ENCODE results near the gene DGKK.

The DGKK gene

DNA sequence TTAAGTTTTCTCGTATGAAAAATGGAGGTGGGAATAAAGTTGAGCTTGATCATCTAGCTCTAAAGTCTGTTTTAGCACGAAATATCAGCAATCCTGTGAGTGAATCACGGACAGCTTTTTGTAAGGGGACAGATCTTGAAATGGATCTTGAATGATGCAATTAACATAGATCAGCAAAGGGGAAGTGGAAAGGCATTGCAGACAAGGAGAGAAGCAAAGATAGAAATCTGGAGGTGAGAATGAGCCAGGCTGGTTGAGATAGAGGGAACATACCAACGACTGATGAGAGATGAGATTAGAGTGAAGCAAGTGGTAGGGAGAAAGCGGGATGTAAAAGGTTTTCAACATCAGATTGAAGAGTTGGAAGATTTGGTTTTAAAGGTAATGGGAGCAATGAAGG is 4.6 kb upstream of the DGKK start:
- DNase-seq, result no peak
- Histone ChIP-seq H3K27ac (ENCODE audit: insufficient read depth in 1 of 2, low read depth in 1 of 2, low read length in 2 of 2, poor library complexity in 1 of 2, severe bottlenecking in 2 of 2) (no peak overlapping the region), H3K36me3 (ENCODE audit: control insufficient read depth in 4 of 4, insufficient read depth in 4 of 4, low read length in 3 of 4) (no peaks in the 10 kb centered on the region), H3K4me1 (ENCODE audit: control extremely low read depth in 1 of 4, control insufficient read depth in 4 of 4, insufficient read depth in 4 of 4, low read length in 3 of 4) (peaks cover 0 to 10% (median 4%) of the 10 kb centered on the region in 4 experiments), H3K27me3 (replicated peaks in 2 of 5; ENCODE audit: control insufficient read depth in 4 of 5, insufficient read depth in 5 of 5, low read length in 4 of 5) (peaks cover 4 to 54% (median 16%) of the 10 kb centered on the region in 5 experiments), H3K9me3 (ENCODE audit: control extremely low read depth in 1 of 5, control insufficient read depth in 4 of 5, insufficient read depth in 2 of 5, low read depth in 1 of 5, low read length in 4 of 5) (peaks cover 0 to 4% (median 0%) of the 10 kb centered on the region in 5 experiments), H3K4me3 (ENCODE audit: control insufficient read depth in 1 of 7, extremely low read depth in 1 of 7, insufficient read depth in 4 of 7, low read depth in 2 of 7, low read length in 6 of 7) (no peak overlapping the region)
- CTCF ChIA-PET, result no interaction called here
- POLR2A ChIA-PET, result no interaction called here
- WGBS (ENCODE audit: insufficient coverage), result 35% methylated on average over 4 of the region's 5 CpGs

DNA sequence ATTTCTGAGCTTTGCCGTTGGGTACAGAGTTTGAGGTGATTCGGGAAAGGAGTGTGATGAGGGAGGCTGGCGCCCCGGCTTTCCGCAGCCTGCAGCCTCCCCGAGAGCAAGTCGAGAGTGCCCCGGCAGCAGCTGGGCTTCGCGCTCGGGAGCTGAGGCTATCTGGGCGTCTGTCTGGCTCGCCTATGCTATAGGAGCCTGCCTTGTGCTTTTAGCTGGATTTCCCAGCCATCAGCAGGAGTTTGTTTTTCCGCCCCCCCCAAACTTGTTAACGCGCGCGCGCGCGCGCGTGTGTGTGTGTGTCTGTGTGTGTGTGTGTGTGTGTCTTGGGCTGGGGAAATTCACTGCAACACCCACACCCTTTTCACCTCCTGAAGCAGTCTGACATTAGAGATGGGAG is 765 bp upstream of the DGKK start:
- peak in 1 of 3 donors; percentile 8 for DNase-seq
- 57% methylated on average over 7 of the region's 23 CpGs for WGBS (ENCODE audit: insufficient coverage)
- Histone ChIP-seq H3K4me1 (ENCODE audit: control extremely low read depth in 1 of 4, control insufficient read depth in 4 of 4, insufficient read depth in 4 of 4, low read length in 3 of 4) (peaks cover 0 to 15% (median 7%) of the 10 kb centered on the region in 4 experiments), H3K27me3 (replicated peaks in 2 of 5; ENCODE audit: control insufficient read depth in 4 of 5, insufficient read depth in 5 of 5, low read length in 4 of 5) (peaks cover 13 to 88% (median 35%) of the 10 kb centered on the region in 5 experiments), H3K27ac (ENCODE audit: insufficient read depth in 1 of 2, low read depth in 1 of 2, low read length in 2 of 2, poor library complexity in 1 of 2, severe bottlenecking in 2 of 2) (no peak overlapping the region), H3K36me3 (ENCODE audit: control insufficient read depth in 4 of 4, insufficient read depth in 4 of 4, low read length in 3 of 4) (no peaks in the 10 kb centered on the region), H3K4me3 (ENCODE audit: control insufficient read depth in 1 of 7, extremely low read depth in 1 of 7, insufficient read depth in 4 of 7, low read depth in 2 of 7, low read length in 6 of 7) (peak overlapping the region in 1 of 7 experiments; percentile 23), H3K9me3 (ENCODE audit: control extremely low read depth in 1 of 5, control insufficient read depth in 4 of 5, insufficient read depth in 2 of 5, low read depth in 1 of 5, low read length in 4 of 5) (peaks cover 0 to 11% (median 0%) of the 10 kb centered on the region in 5 experiments)
- POLR2A ChIA-PET, result no interaction called here
- CTCF ChIA-PET, result no interaction called here

DNA sequence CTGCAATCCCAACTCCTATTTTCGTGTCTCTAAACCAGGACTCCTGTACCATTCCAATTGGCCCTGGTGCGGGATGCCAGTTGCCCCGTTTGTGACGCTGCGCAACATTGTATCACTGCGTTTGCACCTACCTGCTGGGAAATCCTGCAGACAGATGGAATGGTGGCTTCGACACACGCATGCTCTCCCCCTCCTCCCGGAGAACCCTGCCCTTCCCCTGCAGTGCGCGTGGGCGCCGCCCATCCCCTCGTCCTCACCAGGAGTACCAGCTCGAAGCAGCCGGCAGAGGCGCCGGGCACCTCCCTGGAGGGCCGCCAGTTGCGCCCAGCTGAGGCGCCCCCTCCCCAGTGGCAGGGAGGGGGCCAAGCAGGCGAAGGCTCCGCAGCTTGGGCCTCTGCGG is 1.4 kb downstream of the DGKK start:
- peak in 2 of 3 donors; percentile 7 to 23 for DNase-seq
- CTCF ChIA-PET, result no interaction called here
- WGBS (ENCODE audit: insufficient coverage), result 38% methylated on average over 20 of the region's 24 CpGs

DNA sequence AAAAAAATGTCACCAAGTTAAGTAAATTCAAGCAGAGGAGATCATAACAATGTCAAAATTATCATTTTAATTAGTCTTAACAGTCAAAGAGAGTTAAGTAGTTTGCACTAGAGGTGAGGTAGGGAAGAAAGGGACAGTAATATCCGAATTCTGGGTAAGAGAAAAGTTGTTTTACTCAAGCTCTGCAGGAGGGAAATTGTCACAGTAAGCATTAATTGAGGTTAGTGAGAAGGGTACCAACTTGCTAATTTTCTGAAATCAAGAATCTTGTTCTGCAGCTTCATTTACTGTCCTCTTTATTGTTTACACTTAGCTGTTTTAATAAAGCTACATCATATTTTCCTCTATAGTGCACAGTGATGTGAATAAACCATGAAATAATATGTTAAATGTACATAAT is 11.0 kb downstream of the DGKK start:
- no peak overlapping the region for H3K27ac ChIP-seq (ENCODE audit: insufficient read depth in 1 of 2, low read depth in 1 of 2, low read length in 2 of 2, poor library complexity in 1 of 2, severe bottlenecking in 2 of 2)
- no peaks in the 10 kb centered on the region for H3K4me1 ChIP-seq (ENCODE audit: control extremely low read depth in 1 of 4, control insufficient read depth in 4 of 4, insufficient read depth in 4 of 4, low read length in 3 of 4)
- POLR2A ChIA-PET, result no interaction called here
- no peaks in the 10 kb centered on the region for H3K9me3 ChIP-seq (ENCODE audit: control extremely low read depth in 1 of 5, control insufficient read depth in 4 of 5, insufficient read depth in 2 of 5, low read depth in 1 of 5, low read length in 4 of 5)
- H3K4me3 ChIP-seq (ENCODE audit: control insufficient read depth in 1 of 7, extremely low read depth in 1 of 7, insufficient read depth in 4 of 7, low read depth in 2 of 7, low read length in 6 of 7), result no peak overlapping the region
- DNase-seq, result no peak
- CTCF ChIA-PET, result interaction anchor here (1.0 to 1.7 kb wide), 2 partner anchors 8 to 14 kb away, joined by 3 to 4 read pairs; no protein-coding TSS in a partner anchor
- no peaks in the 10 kb centered on the region for H3K36me3 ChIP-seq (ENCODE audit: control insufficient read depth in 4 of 4, insufficient read depth in 4 of 4, low read length in 3 of 4)
- H3K27me3 ChIP-seq (replicated peaks in 2 of 5; ENCODE audit: control insufficient read depth in 4 of 5, insufficient read depth in 5 of 5, low read length in 4 of 5), result peaks cover 0 to 38% (median 4%) of the 10 kb centered on the region in 5 experiments
- 40% methylated on average over 1 of the region's 1 CpG for WGBS (ENCODE audit: insufficient coverage)

More for the DNA sequence above, 1.4 kb downstream of the DGKK start:
- POLR2A ChIA-PET, result no interaction called here
- peaks cover 13 to 97% (median 41%) of the 10 kb centered on the region in 5 experiments for H3K27me3 ChIP-seq (replicated peaks in 2 of 5; ENCODE audit: control insufficient read depth in 4 of 5, insufficient read depth in 5 of 5, low read length in 4 of 5)
- no peak overlapping the region for H3K4me3 ChIP-seq (ENCODE audit: control insufficient read depth in 1 of 7, extremely low read depth in 1 of 7, insufficient read depth in 4 of 7, low read depth in 2 of 7, low read length in 6 of 7)
- H3K36me3 ChIP-seq (ENCODE audit: control insufficient read depth in 4 of 4, insufficient read depth in 4 of 4, low read length in 3 of 4), result no peaks in the 10 kb centered on the region
- peaks cover 0 to 15% (median 7%) of the 10 kb centered on the region in 4 experiments for H3K4me1 ChIP-seq (ENCODE audit: control extremely low read depth in 1 of 4, control insufficient read depth in 4 of 4, insufficient read depth in 4 of 4, low read length in 3 of 4)
- H3K9me3 ChIP-seq (ENCODE audit: control extremely low read depth in 1 of 5, control insufficient read depth in 4 of 5, insufficient read depth in 2 of 5, low read depth in 1 of 5, low read length in 4 of 5), result peaks cover 0 to 11% (median 0%) of the 10 kb centered on the region in 5 experiments
- H3K27ac ChIP-seq (ENCODE audit: insufficient read depth in 1 of 2, low read depth in 1 of 2, low read length in 2 of 2, poor library complexity in 1 of 2, severe bottlenecking in 2 of 2), result no peak overlapping the region

DNA sequence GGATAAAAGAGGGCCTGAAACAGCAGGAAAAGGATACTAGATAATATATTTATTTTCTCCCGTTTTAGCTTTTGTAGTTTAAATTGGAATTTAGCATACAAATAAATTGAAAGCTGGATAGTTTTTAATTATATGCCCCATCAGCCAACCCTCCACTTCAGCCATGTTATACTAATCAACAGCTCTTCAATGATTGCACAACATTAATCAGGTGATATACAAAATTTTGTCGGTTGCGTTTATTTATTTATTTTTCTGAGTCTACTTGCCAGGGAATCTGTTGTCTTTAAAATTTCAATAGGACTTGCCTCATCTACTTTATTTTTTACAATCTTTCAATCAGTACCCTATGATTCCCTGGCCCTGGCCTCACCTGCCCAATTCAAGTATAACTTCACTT is 12.1 kb downstream of the DGKK start:
- ChIA-PET POLR2A (no interaction called here), CTCF (interaction anchor here (1.0 kb wide), 1 partner anchor 9 kb away, joined by 3 read pairs; no protein-coding TSS in a partner anchor)
- Histone ChIP-seq H3K36me3 (ENCODE audit: control insufficient read depth in 4 of 4, insufficient read depth in 4 of 4, low read length in 3 of 4) (no peaks in the 10 kb centered on the region), H3K9me3 (ENCODE audit: control extremely low read depth in 1 of 5, control insufficient read depth in 4 of 5, insufficient read depth in 2 of 5, low read depth in 1 of 5, low read length in 4 of 5) (no peaks in the 10 kb centered on the region), H3K4me3 (ENCODE audit: control insufficient read depth in 1 of 7, extremely low read depth in 1 of 7, insufficient read depth in 4 of 7, low read depth in 2 of 7, low read length in 6 of 7) (no peak overlapping the region), H3K27ac (ENCODE audit: insufficient read depth in 1 of 2, low read depth in 1 of 2, low read length in 2 of 2, poor library complexity in 1 of 2, severe bottlenecking in 2 of 2) (no peak overlapping the region), H3K4me1 (ENCODE audit: control extremely low read depth in 1 of 4, control insufficient read depth in 4 of 4, insufficient read depth in 4 of 4, low read length in 3 of 4) (no peaks in the 10 kb centered on the region), H3K27me3 (replicated peaks in 2 of 5; ENCODE audit: control insufficient read depth in 4 of 5, insufficient read depth in 5 of 5, low read length in 4 of 5) (peaks cover 0 to 31% (median 4%) of the 10 kb centered on the region in 5 experiments)
- 83% methylated on average over 1 of the region's 3 CpGs for WGBS (ENCODE audit: insufficient coverage)
- no peak for DNase-seq

DNA sequence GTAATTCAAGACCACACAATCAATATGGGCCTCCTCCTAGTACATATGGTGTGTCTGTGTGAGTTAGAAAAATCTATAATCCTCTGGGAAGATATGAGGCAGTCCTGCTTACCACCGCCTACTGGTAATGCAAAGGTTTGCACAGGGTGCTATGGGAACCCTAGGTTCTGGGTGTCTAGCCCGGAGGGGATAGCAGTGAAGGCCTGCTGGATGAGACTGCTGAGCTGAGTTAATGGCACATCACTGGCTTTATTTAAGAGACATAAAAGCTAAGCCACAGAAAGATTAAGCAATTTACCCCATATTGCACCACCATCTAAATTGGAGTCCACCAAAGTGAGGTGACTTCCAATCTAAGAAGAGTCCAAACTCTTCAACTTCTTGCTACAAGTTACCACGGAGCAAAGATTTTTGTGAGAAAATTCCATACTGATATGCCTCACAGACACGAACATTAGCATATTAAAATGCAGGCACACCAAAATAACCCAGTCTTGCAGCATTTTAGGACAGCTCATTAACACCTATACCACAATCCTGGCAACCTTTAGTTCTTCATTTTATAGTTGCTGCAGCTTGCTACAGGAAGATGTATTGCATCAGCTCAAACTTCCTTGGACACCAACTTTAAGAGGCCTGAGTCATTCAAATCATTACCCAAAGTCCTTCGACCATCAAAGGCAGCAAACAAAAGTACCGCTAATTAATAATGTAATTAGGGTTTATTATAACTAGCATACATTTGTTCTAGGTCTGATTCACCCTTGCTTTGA is 13.7 kb downstream of the DGKK start:
- Histone ChIP-seq H3K4me1 (ENCODE audit: control extremely low read depth in 1 of 4, control insufficient read depth in 4 of 4, insufficient read depth in 4 of 4, low read length in 3 of 4) (no peaks in the 10 kb centered on the region), H3K36me3 (ENCODE audit: control insufficient read depth in 4 of 4, insufficient read depth in 4 of 4, low read length in 3 of 4) (no peaks in the 10 kb centered on the region), H3K9me3 (ENCODE audit: control extremely low read depth in 1 of 5, control insufficient read depth in 4 of 5, insufficient read depth in 2 of 5, low read depth in 1 of 5, low read length in 4 of 5) (no peaks in the 10 kb centered on the region), H3K27ac (ENCODE audit: insufficient read depth in 1 of 2, low read depth in 1 of 2, low read length in 2 of 2, poor library complexity in 1 of 2, severe bottlenecking in 2 of 2) (no peak overlapping the region), H3K4me3 (ENCODE audit: control insufficient read depth in 1 of 7, extremely low read depth in 1 of 7, insufficient read depth in 4 of 7, low read depth in 2 of 7, low read length in 6 of 7) (no peak overlapping the region), H3K27me3 (replicated peaks in 2 of 5; ENCODE audit: control insufficient read depth in 4 of 5, insufficient read depth in 5 of 5, low read length in 4 of 5) (peaks cover 0 to 20% (median 4%) of the 10 kb centered on the region in 5 experiments)
- ChIA-PET POLR2A (no interaction called here), CTCF (interaction anchor here (0.5 kb wide), 1 partner anchor 21 kb away, joined by 3 read pairs; no protein-coding TSS in a partner anchor)
- DNase-seq, result peak in 1 of 3 donors; percentile 15
- 57% methylated on average over 4 of the region's 6 CpGs for WGBS (ENCODE audit: insufficient coverage)

DNA sequence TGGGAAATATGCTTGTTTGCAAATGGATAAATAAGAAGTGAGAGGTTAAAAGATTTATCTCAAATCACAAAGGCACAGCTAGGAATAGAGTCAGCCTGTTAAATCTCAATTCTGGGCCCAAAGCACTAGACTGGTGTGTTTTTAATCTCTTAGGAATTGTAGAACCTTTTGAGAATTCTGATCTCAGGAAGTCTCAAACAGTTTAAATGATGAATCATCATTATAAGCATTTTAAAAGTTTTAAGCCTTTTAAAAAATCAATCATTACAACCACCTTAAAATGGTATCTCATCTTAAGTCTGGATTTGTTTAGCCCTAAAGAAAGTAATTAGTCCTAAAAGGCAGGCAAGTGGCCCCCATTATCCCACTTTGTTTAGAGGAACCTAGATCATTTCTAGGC is 17.8 kb downstream of the DGKK start:
- Histone ChIP-seq H3K27ac (ENCODE audit: insufficient read depth in 1 of 2, low read depth in 1 of 2, low read length in 2 of 2, poor library complexity in 1 of 2, severe bottlenecking in 2 of 2) (no peak overlapping the region), H3K27me3 (replicated peaks in 2 of 5; ENCODE audit: control insufficient read depth in 4 of 5, insufficient read depth in 5 of 5, low read length in 4 of 5) (peaks cover 0 to 13% (median 0%) of the 10 kb centered on the region in 5 experiments), H3K36me3 (ENCODE audit: control insufficient read depth in 4 of 4, insufficient read depth in 4 of 4, low read length in 3 of 4) (no peaks in the 10 kb centered on the region), H3K4me3 (ENCODE audit: control insufficient read depth in 1 of 7, extremely low read depth in 1 of 7, insufficient read depth in 4 of 7, low read depth in 2 of 7, low read length in 6 of 7) (no peak overlapping the region), H3K9me3 (ENCODE audit: control extremely low read depth in 1 of 5, control insufficient read depth in 4 of 5, insufficient read depth in 2 of 5, low read depth in 1 of 5, low read length in 4 of 5) (no peaks in the 10 kb centered on the region), H3K4me1 (ENCODE audit: control extremely low read depth in 1 of 4, control insufficient read depth in 4 of 4, insufficient read depth in 4 of 4, low read length in 3 of 4) (no peaks in the 10 kb centered on the region)
- no peak for DNase-seq
- ChIA-PET POLR2A (no interaction called here), CTCF (no interaction called here)

All from common myeloid progenitor, CD34-positive (primary cell).